NK-92 (cell line): ENCODE results near the gene NEK11.
"Not testable (repeated sequence)": the region's sequence is repeated elsewhere in the genome, so short reads cannot be mapped to it uniquely, and the experiment has no call there.

Experiments used
- DNase-seq: peaks from one replicate; lab custom pipeline; 2025; ENCODE audit not compliant: unreplicated experiment; lab: John Stamatoyannopoulos, UW

NEK11 gene

DNA sequence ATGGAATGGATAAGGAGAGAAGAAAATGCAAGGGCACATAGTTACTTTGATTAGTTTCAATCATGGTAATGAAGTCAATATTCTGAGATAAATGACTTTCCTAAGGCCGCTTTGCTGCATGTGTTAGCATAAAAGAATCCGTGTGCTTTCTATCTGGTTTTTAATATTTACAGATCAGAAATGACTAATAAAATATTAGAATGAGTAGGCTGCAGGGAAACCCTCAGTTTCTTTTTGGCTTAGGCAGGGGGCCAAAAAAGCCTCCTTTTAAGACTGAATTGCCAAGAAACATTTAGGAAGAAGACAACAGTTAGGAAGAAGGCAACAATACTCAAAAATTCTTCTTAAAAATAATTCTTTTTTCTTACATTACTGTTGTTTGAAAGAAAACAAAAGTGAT, 11.6 kb downstream of the NEK11 start:
- no peak for DNase-seq

DNA sequence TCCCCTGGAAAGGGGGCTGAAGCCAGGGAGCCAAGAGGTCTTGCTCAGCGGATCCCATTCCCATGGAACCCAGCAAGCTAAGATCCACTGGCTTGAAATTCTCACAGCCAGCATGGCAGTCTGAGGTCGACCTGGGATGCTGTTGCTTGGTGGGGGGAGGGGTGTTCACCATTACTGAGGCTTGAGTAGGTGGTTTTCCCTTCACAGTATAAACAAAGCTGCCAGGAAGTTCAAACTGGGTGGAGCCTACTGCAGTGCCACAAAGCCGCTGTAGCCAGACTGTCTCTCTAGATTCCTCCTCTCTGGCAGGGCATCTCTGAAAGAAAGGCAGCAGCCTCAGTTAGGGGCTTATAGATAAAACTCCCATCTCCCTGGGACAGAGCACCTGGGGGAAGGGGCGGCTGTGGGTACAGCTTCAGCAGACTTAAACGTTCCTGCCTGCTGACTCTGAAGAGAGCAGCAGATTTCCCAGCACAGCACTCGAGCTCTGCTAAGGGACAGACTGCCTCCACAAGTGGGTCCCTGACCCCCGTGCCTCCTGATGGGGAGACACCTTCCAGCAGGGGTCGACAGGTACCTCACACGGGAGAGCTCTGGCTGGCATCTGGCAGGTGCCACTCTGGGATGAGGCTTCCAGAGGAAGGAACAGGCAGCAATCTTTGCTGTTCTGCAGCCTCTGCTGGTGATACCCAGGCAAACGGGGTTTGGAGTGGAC, 15.8 kb downstream of the NEK11 start:
- not testable (repeated sequence) for DNase-seq

DNA sequence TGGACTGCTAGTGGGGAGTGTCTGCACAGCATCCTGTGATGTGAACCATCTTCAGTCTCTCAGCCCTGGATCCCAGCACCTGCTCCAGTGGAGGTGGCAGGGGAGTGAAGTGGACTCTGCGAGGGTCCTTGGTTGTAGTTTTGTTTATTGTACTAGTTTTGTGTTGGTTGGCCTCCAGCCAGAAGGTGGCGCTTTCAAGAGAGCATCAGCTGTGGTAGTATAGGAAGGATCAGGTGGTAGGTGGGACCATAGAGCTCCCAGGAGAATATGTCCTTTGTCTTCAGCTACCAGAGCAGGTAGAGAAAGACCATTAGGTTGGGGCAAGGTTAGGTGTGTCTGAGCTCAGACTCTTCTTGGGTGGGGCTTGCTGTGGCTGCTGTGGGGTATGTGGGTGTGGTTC, 20.9 kb downstream of the NEK11 start:
- no peak for DNase-seq

DNA sequence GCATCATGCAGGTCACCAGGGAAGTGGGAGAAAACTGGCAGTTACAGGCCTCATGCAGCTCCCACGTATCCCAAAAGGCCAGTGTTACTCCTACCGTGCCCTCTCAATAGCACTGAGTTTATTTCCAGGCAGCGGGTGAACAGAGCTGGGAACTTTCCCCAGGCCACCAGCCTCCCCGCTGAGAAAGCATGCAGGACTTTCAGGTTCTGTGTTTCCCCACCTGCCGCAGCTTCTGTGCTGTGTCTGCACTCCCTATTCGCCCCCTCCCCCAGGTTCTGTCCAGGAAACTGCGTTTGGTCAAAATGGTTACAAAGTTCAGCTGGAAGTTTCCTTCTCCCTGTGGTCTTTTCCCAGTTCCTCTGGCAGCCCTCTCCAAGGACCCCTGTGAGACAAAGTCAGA, 21.4 kb downstream of the NEK11 start:
- no peak for DNase-seq

DNA sequence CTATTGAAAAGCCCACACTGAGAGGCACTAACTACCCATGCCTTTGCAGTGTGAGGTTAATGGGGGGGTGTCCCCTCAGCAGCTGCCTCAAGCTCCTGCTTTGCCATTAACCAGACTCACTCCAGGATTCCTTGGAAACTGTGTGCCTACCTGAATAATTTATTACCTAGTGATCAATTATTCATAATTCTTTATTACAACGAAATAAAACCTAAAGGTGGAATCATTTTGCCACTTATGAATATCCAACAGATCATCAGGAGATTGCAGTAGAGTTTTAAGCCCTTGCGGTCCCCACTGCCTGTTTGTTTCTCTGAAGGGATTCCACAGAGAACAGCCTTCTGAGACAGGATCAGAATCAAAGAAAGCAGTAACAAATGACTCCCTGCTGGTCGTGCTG, 23.3 kb downstream of the NEK11 start:
- DNase-seq: no peak

DNA sequence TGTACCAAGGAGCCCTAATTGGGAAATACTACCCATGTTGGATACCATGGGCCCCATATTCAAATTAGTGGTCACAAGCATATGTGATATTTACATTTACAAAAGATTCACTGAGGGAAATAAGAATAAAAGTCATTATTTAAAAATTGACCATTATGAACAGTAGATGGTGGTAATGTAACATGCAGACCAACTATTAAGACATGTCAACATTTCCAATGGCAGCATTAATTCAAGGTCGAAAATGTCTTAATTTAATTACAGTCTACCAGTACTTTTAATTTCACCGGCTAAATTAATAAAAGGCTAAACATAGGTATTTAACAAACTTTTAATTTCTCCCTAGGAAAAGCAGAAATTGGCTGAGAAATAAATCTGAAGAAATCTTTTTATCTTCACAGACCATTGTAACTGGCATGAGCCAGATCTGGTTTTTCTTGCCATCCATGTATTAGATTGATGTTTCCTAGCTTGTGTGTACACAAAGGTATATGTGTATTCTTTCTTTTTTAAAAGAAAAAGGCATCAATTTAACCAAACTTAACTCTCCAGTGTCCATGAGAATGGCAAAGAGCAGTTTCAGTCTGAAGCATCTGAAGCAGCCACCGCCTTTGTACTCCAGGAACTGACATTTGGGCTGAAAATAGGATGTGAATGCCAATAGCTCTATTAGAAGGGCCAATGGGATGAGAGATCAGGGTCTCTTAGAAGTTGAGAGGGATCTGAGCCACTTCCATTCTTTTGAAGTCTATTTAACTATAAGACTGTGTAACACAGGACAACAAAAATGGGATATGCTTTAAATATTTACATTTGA, 26.6 kb downstream of the NEK11 start:
- no peak for DNase-seq

DNA sequence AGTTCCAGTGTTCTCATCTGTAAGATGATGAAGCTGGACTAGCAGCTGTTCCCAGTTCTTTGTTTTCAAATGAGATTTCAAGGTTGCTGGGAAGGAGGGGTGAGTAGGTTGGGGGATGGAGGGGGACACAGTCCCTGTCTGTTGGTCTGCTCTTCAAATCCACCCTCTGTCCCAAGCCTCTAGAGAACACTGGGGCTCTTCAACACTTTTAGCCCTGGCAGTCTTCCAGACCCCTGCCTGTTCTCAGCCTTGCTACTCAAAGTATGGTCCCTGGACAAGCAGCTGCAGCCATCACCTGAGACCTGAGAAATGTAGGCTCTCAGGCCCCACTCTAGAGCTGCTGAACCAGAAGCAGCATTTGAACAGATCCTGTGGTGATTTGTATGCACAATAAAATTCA, 41.3 kb downstream of the NEK11 start:
- DNase-seq: no peak

DNA sequence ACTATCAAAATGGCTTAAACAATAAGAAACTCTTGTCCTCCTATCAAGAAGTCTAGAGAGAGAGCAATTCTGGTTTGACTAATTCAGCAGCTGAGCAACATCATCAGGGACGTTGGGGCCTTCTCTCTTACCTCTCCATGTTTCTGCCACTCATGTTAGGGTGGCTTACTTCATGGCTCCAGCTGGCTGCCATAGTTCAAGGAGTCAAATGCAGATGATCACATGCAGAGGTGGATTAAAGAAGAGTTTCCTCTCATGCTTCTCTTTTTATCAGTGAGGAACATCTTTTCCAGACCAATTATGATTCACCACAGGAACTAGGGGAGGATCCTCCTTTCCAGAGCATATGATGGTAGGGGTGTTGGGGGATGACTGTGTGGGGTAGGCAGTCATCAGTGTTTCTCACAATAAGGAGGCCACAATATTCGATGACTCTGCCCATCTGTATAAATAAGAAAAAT, 45.5 kb downstream of the NEK11 start:
- DNase-seq: no peak

DNA sequence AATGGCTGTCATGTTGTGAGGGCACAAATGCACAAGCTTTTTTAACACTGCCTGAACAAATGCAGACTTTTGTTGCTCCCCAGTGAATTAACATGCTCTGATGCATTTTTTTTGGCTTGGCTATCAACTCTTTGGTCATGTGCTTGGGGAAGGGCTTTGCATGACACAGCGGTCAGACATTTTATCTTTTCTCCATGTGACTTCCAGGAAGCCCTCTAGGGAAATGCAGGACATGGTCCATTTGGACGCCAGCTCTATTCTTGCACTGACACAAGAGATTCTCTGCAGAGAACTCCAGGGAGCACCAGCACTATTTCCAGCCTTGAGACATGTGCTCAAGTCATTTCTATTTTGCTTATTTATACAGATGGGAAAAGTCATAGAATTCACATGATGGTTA, 46.2 kb downstream of the NEK11 start:
- no peak for DNase-seq

DNA sequence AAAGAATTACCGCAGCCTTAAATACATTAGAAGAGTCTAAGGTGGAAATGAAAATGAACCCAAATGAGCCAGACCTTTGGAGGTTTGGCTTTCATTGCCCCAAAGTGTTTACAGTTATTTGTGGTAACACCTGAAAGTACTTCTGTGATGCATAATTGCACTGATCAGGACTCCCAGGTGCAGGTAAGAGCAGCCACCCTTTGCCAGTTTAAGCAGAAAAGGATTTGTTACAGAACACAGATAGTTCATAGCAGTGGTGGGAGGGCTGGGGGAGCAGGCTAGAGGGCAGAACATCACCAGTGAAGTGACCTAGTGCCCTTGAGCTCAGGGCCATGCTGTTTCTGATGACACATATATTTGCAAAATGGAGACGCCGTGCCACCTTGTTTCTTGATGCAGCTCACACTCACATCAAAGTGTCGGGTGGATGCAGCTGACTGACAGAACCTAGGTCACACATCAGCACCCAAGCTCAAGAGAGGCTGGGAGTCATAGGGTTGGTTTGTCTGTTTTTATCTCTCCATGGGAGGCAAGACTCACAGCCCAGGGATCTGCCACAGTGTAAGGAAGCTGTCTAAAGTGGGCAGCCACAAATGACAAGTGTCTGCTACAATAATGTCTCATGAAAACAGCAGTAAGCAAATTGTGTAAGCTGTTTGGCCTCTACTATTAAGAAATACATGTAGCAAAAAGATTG, 49.1 kb downstream of the NEK11 start:
- no peak for DNase-seq

DNA sequence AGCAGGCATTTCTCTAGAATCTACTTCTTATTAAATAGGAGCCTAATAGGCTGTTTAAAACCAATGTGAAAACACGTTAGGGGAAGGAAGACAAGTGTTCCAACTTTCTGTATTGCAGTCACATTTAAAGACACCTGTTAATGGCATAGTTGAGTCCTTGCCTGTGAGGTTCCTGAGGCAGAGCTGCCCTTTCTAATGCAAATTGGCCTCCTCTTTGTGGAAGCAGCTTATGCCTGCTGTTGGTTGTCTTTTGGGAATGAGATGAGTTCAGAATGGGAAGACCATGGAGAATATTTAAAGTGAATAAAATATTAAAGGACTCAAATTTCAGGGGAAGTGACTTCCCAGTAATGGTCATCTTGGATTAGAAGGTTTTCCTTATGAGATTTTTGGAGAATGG, 51.2 kb downstream of the NEK11 start:
- no peak for DNase-seq

DNA sequence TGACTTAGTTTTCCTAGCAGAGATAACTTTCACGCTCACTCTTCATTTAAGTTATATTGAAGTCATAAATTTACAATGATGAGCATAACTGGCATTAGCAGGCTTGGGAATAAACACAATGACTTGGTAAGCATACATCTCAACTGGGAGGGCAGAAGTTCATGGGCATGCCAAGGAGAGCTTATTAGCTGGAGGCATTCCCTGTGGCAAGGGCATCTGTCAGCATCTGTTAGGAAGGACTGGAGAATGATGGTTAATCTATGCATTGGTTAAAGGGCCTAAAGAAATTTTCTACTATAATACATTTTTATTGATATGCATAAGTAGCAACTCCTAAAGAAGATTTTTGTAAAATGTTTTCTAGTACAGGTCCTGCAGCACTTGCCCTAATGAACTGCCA, 52.4 kb downstream of the NEK11 start:
- no peak for DNase-seq

DNA sequence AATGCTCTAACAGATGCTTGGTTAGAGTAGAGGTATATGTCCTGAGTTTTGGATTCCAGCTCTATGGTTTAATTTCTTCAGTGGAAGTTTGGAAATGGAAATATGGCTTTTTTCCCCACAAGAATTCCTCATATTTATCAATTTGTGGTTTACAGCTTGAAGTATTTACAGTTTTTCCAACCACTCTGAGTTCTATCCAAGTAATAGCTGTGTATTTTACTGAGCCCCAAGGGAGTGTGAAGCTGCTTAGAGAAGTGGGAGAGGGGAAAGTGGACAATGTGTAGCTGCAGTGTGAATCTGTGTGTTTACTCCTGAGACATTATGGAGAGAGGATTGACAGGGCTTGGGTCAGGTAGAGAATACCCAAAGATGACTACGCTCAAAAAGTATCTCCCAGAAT, 54.5 kb downstream of the NEK11 start:
- DNase-seq: no peak

DNA sequence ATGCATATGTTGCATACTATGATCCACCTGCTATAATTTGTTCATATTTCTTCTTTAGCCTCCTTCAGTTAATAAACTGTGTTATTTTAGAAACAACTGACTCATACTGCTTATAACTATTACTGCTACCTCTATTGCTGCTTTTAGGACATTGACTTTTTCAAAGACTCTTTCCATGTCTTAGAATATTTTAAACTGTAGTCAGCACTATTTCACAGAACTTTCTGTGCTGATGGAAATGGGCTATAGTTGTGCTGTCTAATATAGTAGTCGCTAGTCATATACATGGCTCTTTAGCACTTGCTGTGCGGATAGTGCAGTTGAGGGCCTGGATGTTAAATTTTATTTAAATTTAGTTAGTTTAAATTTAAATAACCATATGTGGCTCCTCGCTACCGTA, 55.6 kb downstream of the NEK11 start:
- DNase-seq: no peak

DNA sequence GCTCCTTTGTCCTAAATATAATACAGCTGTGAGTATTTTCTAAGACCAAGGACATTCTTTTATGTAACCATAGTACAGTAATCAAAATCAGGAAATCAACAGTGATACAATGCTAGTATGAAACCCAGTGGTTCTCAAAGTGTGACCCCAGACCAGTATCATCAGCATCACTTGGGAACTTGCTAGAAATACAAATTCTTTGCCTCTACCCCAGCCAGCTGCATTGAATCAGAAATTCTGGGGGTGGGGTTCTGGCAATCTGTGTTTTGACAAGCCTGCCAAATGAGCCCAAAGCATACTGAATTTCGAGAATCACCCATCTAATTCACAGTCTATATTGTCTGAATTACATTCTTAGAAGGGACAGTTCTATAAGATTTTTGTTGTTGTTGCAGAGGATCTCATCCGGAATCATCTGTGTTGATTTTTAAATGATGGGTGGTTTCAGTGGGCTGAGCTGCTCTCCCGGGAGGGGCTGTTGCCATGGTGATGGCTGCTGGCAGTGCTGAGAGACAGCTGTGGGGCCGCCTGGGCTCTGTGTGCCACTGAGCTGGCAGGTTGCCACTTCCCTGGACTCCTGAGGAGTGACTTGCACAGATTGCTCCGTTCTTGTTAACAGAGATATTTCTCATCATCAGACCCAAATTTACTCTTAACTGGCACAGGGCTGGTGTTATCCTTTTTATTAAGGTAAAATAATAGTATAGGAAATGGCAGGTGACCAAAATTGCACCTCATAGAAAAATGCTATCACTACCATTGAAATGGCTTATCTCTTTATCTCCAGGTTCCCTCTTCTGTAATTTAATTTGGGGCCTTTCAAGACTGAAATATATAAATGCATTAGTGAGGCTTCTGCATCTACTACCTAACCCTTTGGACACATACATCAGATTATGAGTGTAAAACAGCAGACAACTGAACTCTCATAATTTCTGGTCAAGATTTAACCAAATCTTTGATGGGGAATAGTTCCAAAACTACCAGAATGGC, 56.5 kb downstream of the NEK11 start:
- no peak for DNase-seq

DNA sequence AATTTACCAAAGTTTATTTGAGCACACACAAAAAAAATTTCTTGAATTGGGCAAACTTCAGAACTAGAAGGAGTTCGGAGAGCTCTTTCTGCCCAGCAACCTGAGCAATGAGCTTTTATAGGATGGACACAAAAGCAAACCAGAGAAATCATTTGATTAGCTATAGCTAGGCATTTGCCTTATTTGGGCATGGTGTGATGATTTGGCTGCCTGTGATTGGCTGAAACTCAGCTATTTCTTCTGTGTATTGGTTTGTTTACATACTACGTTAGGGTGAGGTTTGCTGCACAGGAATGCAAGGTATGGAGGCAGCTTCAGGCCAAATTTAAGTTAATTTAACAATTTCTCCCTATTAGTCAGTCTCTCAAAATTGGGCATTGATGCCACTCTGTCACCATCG, 65.1 kb downstream of the NEK11 start:
- DNase-seq: no peak

DNA sequence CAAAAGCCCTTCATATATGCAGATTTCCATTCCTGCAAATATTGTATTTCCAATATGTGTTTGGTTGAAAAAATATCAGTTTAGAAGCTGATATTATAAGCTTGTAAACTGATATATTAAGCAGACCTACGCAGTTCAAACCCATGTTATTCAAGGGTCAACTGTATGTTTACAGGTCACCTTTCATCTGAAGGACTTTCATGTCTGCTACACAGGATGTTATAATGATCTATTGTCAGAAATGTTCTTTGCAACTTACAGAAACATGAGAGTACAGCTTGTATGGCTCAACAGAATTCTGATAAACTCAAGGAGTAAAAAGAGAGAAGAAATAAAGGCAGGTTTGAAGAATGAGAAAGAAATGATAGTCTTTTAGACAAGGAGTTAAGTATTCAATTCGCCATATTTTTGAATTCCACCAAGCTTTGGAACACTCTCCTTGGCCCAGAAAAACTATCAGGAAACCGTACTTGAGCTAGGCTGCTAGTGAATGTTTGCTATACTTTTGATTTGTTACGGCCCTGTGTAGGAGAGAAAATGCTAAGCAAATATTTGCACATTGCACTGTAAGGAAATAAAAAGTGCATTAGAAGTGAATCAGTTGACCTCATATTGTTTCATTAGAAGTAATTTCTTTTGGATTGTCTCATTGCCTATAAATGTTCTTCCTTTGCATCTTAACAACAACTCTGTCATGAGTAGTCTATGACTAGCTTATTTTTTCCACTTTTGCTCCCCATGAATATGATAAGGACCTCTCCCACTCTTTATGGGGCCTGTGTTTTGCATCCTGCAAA, 81.2 kb downstream of the NEK11 start:
- DNase-seq: no peak

DNA sequence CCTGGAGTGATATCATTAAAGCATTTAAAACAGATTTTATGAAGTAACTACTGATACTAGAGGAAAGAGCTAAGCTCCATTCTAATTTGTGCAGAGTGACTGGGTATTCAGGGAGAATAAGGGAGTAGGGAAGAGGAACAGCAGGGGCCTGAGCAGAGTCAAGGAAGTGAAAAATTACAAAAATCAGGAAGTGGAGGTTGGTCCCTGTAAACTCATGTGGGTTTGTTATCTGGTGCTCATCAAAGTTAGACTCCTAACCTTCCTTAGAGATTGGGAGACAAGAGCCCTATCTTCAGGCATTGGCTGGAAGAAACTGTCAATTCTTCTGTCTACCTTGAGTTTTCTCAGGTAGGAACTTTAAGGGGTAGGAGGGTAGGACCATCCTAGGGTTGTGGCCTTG, 82.5 kb downstream of the NEK11 start:
- no peak for DNase-seq

DNA sequence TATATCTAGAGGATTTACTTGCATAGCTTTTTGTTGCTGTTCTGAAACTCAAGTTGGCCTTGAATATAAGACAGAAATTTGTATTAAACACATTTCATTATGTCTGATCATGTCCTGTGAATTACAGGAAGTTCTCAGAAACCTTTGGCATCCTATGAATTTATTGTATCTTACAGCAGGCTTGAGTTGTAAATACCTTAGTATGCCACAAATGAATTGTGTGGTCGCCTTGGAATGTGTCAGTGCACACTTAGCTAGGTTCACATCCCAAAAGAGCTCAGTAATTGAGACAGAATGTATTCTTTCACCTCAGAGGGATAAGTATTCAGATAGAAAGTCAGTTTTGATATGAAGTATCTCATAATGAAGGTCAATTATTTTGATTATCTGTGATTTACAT, 83.4 kb downstream of the NEK11 start:
- no peak for DNase-seq

DNA sequence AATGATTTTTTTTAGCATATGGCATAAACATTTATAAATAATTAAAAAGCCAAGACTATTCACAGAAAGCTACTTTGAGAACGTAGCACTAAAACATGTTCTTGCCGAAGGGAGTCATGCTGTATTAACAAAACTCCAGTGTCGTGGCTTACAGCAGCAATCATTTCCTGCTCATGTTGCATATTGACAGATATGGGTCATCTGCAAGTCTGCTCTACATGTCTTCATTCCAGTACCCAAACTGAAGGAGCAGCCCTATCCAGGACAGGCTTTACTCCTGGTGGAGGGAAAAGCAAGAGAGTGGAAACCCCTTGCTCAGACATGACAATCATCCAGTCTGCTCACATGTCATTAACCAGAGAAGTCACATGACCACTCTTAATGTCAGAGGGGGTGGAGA, 87.6 kb downstream of the NEK11 start:
- no peak for DNase-seq
